GM19099 (cell line): ENCODE data around the gene CAGE1.

ENCODE experiments used
- POLR2A ChIP-seq: IDR thresholded peaks from 3 replicates; pipeline ENCODE4 v1.6.1; 2011; ENCODE audit warnings: low read depth; ENCODE audit not compliant: insufficient read length; ENCODE audit errors: extremely low read depth

Gene CAGE1

DNA sequence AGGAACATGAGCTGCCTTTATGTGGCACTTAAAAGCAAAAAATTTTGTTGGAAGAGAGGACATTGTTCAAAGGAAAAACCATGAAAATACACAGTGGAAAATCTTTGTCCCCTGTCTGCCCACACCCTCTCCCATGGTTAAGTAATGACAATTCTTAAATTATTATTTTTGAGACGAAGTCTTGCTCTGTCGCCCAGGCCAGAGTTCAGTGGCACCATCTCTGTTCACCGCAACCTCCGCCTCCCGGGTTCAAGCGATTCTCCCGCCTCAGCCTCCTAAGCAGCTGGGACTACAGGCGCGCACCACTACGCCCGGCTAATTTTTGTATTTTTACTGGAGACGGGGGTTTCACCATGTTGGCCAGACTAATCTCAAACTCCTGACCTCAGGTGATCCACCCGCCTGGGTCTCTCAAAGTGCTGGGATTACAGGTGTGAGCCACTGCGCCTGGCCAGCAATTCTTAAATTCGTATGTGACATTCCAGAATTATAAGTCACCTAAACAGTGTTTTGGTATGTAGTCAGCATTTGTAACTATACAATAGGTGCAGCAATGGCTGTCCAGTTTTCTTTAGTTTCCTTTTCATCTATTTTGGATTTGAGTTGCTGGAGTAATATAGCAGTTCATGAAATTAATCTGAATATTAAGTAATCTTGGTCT lies 75.9 kb downstream of the CAGE1 start:
- no peak for TF ChIP-seq POLR2A

DNA sequence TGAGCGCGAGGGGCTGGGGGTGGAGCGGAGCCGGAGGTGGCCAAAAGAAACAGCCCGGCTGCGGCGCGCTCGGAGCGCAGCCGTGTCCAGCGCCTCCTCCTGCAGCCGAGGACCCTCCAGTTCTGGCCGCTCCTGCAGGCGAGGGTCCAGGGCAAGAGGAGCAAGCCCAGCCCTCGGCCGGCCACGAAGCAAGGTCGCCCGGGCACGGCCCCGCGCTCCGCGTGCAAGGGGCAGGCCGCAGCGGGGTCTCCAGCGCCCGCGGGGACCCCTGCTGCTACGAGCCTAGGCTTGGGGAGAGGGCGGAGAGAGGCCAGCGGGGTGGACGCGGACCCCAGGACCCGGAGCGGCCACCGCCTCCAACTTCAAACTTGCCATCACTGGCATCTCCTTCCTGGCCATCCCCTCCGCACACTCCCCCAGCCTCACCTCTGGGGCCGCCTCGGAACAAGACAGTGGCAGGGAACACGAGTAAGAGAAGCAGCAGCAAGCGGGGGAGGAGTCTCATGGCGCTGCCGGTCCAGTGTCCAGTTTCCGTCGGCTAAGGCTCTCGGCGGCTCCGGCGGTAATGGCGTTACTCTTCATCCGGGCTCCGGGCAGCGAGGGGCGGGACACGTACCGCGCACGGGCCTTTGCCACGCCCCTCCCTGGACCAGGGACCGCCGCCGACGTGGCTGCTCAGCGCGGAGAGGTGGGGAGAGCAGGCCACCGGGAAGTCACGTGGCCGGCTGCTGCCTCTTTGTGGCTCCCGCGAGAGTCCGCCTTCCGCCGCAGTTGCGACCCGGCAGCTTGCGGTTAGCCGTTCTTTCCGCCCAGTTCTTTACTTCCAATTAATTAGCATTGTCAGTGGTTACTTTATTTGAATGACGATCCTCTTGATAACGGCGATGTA lies 76.7 kb downstream of the CAGE1 start, which contains the start of gene SSR1:
Gene SSR1 (minus strand): TSS at position 584 of the 889 bp plus-strand sequence. CDS start 79 bp downstream, at position 505.
- peak; percentile 91 for TF ChIP-seq POLR2A

DNA sequence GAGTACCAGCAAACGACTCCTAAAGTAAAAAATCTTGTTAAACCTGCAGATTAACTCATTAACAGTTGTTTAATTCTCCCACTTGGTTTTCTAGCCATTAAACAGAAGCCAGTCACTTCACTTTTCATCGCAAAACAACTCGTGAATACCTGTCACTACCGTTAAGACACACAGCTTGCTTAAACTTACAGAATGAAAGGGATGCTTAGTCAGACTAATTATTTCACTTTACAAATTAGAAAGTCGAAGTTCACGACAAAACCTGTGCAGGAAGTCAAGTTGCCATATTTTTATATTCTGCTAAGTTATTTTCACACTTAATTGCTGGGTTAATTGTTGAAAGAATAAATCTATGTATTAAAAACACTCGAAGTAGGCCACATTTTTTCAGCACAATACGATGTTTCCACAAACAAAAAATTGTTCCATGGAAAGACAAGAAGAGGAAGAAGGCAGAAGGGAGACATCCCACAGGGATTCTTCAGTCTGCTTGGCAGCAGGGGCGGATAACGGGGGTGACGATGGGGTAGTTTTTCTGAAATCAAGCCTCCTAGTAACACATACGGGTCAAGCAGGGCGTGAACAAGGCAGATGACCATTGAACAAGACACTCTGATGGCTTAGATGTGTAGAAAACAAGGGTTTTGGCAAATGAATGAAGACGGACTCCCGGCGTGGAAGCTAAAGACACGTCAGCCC lies 77.5 kb downstream of the CAGE1 start:
- TF ChIP-seq POLR2A, result no peak

DNA sequence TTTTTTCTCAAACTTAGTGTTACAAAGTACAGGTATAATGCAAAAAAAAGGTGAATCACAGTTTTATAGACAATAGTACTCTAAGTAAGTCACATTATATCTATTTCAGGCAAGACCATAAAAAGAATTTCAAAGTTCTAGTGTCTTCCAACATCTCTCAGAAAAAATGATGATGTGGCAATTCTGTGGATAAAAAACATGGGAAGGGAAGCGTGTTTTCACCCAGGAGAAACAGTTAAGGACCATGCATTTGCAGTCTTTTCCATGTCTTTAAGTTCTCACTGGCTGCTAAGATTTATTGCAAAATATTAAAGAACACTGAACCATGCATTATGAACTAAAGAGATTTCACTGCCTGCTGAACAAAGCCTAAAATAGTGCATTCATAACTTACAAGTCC lies 78.4 kb downstream of the CAGE1 start:
- no peak for TF ChIP-seq POLR2A

DNA sequence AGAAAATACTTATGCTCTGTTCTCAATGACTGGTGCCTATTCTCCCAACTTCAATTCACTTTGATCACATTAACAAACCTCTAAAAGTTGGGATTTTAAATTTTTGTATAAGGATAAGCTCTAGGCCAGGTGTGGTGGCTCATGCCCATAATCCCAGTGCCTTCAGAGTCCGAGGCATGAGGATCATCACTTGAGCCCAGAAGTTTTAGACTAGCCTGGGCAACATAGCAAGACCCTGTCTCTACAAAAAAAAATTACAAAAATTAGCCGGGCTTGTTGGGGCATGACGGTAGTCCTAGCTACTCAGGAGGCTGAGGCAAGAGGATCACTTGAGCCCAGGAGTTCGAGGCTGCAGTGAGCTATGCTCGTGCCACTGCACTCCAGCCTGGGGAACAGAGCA lies 80.5 kb downstream of the CAGE1 start:
- TF ChIP-seq POLR2A, result no peak

DNA sequence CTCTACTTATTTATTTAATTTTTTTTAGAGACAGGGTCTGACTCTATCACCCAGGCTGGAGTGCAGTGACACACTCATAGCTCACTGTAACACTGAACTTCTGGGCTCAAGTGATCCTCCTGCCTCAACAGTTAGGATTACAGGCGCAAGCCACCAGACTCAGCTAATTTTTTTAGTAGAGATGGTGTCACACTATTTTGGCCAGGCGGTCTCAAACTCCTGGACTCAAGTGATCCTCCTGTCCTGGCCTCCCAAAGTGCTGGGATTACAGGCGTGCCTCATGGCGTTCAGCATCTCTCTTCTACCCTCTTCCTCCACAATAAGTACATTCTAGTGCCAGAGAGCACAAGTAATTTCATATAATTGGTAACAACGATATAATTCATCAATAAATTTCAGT lies 82.0 kb downstream of the CAGE1 start:
- TF ChIP-seq POLR2A, result no peak

DNA sequence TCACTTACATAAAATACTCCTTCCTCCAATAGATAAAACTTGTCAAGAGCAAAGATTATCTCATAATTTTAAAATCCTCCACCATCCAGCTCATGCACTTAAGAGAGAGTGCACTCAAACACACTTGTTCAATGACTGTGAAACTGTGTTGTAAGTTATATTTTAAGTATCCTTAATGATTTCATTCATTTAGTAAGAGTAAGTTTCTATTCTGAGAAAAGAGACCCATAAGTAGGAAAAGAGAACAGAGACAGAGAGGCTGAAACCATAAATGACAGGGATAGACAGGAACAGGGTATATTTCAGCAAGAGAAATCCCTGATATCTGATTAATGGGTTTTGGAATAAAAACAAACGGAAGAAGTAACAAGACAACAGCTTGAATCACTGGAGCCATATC lies 84.7 kb downstream of the CAGE1 start:
- TF ChIP-seq POLR2A, result no peak

- TF ChIP-seq POLR2A, result no peak
Observed at GRCh38 chr6:7301702-7302101, 87.8 kb downstream of the CAGE1 start.

DNA sequence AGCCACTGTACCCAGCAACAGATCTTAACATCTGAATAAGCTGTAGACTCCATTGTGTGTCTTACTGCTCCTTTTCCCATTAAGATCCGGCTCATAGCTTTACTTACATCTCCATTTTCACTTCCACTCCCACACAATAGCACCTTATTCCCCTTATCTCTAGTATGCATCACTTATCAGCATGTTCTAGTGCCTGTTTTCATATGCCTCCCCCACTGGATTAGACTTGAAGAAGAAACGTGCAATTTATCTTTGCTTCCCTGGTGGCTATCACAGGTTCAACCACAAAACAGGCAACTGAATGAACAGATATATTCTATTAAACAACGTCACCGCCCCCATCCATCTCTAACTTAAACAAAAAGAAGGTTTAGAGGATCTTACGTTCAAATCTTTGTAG lies 88.6 kb downstream of the CAGE1 start:
- TF ChIP-seq POLR2A, result no peak

GRCh38 chr6:7298113-7298512 lies 91.4 kb downstream of the CAGE1 start:
- no peak for TF ChIP-seq POLR2A

GRCh38 chr6:7296602-7297001 lies 92.9 kb downstream of the CAGE1 start:
- TF ChIP-seq POLR2A, result no peak

- no peak for TF ChIP-seq POLR2A
Observed at GRCh38 chr6:7295916-7296315, 93.6 kb downstream of the CAGE1 start.

DNA sequence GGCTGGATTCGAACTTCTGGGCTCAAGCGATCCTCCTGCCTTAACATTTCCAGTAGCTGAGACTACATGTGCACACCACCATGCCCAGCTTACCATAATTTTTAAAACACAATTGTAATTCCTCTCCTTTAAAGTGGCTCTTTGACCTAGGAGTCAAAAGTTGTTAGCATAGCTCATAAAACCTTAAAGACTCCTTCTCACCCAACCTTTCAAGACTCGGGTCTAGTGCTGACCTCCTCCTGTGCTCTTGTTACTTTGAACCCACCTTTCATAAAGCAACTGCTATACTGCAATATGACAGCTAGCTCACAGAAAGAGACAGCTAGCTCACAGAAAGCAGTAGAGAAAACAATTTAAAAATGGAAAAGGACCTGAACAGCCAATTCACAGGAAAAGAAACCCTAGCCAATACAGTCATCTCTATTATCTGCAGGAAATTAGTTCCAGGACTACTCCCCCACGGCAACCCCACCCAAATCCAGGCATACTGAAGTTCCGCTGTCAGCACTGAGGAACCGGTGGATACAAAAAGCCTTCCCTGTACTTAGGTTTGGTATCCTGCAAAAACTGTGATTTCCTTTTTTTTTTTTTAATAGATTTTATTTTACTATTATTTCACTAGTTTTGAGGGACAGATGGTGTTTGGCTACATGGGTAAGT lies 96.8 kb downstream of the CAGE1 start:
- no peak for TF ChIP-seq POLR2A

DNA sequence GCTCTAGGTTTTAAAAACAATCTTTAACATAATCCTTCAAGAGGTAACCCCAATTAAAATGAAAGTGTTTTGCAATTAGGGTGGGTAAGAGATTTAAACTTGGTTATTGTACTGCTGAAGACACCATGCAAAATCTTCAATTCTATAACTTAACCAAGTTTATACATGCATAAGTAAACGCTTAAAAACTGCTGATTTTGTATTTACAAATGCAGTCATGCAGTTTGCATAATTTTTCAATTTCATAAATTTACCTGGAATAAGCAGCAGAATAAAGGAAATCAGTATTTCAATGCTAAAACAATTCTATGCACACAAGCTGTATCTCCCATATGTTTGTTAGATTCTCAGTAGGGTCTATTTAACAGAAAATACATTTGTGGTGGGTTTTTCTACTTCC lies 99.5 kb downstream of the CAGE1 start:
- no peak for TF ChIP-seq POLR2A

DNA sequence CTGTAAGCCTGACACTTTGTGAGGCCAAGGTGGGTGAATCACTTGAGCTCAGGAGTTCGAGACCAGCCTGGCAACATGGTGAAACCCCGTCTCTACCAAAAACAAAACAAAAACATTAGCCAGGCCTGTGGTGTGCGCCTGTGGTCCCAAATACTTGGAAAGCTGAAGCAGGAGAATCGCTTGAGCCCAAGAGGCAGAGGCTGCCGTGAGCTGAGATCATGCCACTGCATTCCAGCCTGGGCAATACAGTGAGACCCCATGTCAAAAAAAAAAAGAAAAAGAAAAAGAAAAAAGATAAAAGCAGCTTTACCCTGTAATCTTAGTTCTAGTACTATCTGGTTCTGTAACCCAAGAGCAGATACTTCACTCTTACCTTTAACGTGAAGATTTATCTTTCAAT lies 104.1 kb downstream of the CAGE1 start:
- TF ChIP-seq POLR2A, result no peak
